GM19372 (cell line): ENCODE measurements around the gene ZNF143.

Source experiments
- ATAC-seq: cut with Tn5 transposase; IDR thresholded peaks from one replicate; pipeline ENCODE4 v1.9.1; 2021; ENCODE audit warnings: mild to moderate bottlenecking, low read depth, moderate library complexity; ENCODE audit not compliant: unreplicated experiment

ZNF143 gene

GRCh38 chr11:9573052-9573774, 112.4 kb downstream of the ZNF143 start, which contains the start of gene WEE1:
WEE1 (plus strand) TSS chr11:9573670; CDS start chr11:9573934, 264 bp downstream.
- peak; percentile 84 for ATAC-seq

GRCh38 chr11:9573775-9574621, 113.2 kb downstream of the ZNF143 start:
- ATAC-seq = peak; percentile 0

GRCh38 chr11:9574622-9575259, 113.9 kb downstream of the ZNF143 start:
- no peak for ATAC-seq

GRCh38 chr11:9575260-9576240, 114.7 kb downstream of the ZNF143 start:
- ATAC-seq = no peak

- ATAC-seq = no peak
These were observed 116.0 kb downstream of the ZNF143 start for GRCh38 chr11:9576701-9577381.

GRCh38 chr11:9577556-9577955, 116.7 kb downstream of the ZNF143 start:
- no peak for ATAC-seq
